Mammary epithelial cell (primary cell): ENCODE results near the gene KCNA10.

Source experiments
- CTCF ChIP-seq, 2 donors: IDR thresholded peaks in 1 of 2; conservative IDR thresholded peaks in 1 of 2; 2 replicates each; pipeline ENCODE4 v1.5.1; 2011 to 2012; ENCODE audit warnings: inconsistent platforms in 2 of 2, low read length in 2 of 2, mild to moderate bottlenecking in 2 of 2, control low read depth in 1 of 2, low read depth in 1 of 2; ENCODE audit not compliant: insufficient read depth in 1 of 2; ENCODE audit errors: extremely low read depth in 1 of 2
- EZH2 ChIP-seq: IDR thresholded peaks from 2 replicates; pipeline ENCODE4 v1.6.1; 2012; ENCODE audit warnings: low read length, inconsistent platforms, borderline replicate concordance

- TF ChIP-seq CTCF (conservative IDR thresholded peaks at IDR 0.05 in 1 of 2, IDR thresholded peaks at IDR 0.05 in 1 of 2; ENCODE audit: extremely low read depth in 1 of 2, insufficient read depth in 1 of 2, low read depth in 1 of 2, low read length in 2 of 2) = no peak
- TF ChIP-seq EZH2 = no peak
Observed at GRCh38 chr1:110545492-110545891, 26.5 kb upstream of the KCNA10 start.
